Transverse colon (tissue), 4 donors: Measurements from ENCODE around the gene MPHOSPH9. TPM values are rescaled to one million over a fixed set of nuclear protein-coding genes. Genes with fewer than 3 reads are reported as not detected.

Source experiments
- DNase-seq: peaks from one replicate; pipeline ENCODE4 v3.0.0-alpha.2; 2019
- H3K27ac ChIP-seq, 4 donors: fragments of 200-600 bp; sonication (generic); 2 replicates each; pipeline ENCODE4 v1.5.1; 2016 to 2018; ENCODE audit warnings: inconsistent platforms in 4 of 4
- H3K27me3 ChIP-seq: fragments of 200-600 bp; sonication (generic); 2 replicates; pipeline ENCODE4 v1.5.1; 2017; ENCODE audit warnings: inconsistent platforms
- H3K36me3 ChIP-seq, 4 donors: fragments of 200-600 bp; sonication (generic); 2 replicates each; pipeline ENCODE4 v1.5.1; 2017 to 2019; ENCODE audit warnings: inconsistent platforms in 4 of 4
- H3K4me1 ChIP-seq, 4 donors: fragments of 200-600 bp; sonication (generic); 2 replicates each; pipeline ENCODE4 v1.5.1; 2017 to 2020; ENCODE audit warnings: inconsistent platforms in 4 of 4
- H3K4me3 ChIP-seq, 4 donors: fragments of 200-600 bp; sonication (generic); 1 replicate in 1 of 4; 2 replicates in 3 of 4; pipeline versions ENCODE4 v1.5.1 to v1.6.1; 2017 to 2019; ENCODE audit warnings: inconsistent platforms in 4 of 4
- H3K9me3 ChIP-seq, 2 donors: fragments of 200-600 bp; sonication (generic); 2 replicates each; pipeline ENCODE4 v1.5.1; 2017 to 2019; ENCODE audit warnings: inconsistent platforms in 2 of 2
- CTCF ChIP-seq, 5 experiments: fragments of 200-600 bp in 3 of 5; fragments of 450-650 bp in 2 of 5; sonication (generic) in 3 of 5; IDR thresholded peaks; 1 replicate in 2 of 5; 2 replicates in 3 of 5; pipeline ENCODE4 v1.5.1; 2016 to 2017; ENCODE audit warnings: antibody characterized with exemption in 5 of 5, inconsistent platforms in 3 of 5, mild to moderate bottlenecking in 2 of 5, moderate library complexity in 1 of 5
- EP300 ChIP-seq: sonication (generic); formaldehyde crosslinking; IDR thresholded peaks from one replicate; pipeline ENCODE4 v1.6.1; 2017; ENCODE audit warnings: antibody characterized with exemption, low read depth
- POLR2A ChIP-seq: fragments of 450-650 bp; IDR thresholded peaks from one replicate; pipeline ENCODE4 v1.6.1; 2016; ENCODE audit warnings: antibody characterized with exemption, mild to moderate bottlenecking, moderate library complexity
- POLR2AphosphoS5 ChIP-seq, 3 donors: sonication (generic); formaldehyde crosslinking; IDR thresholded peaks; one replicate each; pipeline ENCODE4 v1.6.1; 2016; ENCODE audit warnings: antibody characterized with exemption in 3 of 3
- WGBS, 2 donors: methylation state at CpG; one replicate each; pipeline ENCODE4 v1.1.5; 2018; ENCODE audit warnings: low coverage in 1 of 2; 5-methylcytosine and 5-hydroxymethylcytosine counted together
- in situ Hi-C, 4 donors: fragments of 200-750 bp; cut with MboI; loops; one replicate each; pipeline versions ENCODE4 v1.15.0 to v1.15.1; 2017; ENCODE audit warnings: low sequenced_read_pairs in 3 of 4, low pct_ligation_motif_present in 1 of 4, low pct_unique_long_range_greater_than_20kb in 1 of 4
- intact Hi-C: fragments of 100-400 bp; cut with DNase I; formaldehyde crosslinking; loops from one replicate; pipeline ENCODE4 v1.15.1; 2023; ENCODE audit warnings: low total_unique reads
- total RNA-seq, 4 donors: library from RNA; depleted of rRNA; stranded (reverse); fragments of >200 nt; gene quantifications; one replicate each; pipeline ENCODE4 v1.1.0, GENCODE V29; 2016

Gene MPHOSPH9
- total RNA-seq, 4 donors from 2014 or later, result 15.6 to 90.9 (median 40.7) TPM

DNA sequence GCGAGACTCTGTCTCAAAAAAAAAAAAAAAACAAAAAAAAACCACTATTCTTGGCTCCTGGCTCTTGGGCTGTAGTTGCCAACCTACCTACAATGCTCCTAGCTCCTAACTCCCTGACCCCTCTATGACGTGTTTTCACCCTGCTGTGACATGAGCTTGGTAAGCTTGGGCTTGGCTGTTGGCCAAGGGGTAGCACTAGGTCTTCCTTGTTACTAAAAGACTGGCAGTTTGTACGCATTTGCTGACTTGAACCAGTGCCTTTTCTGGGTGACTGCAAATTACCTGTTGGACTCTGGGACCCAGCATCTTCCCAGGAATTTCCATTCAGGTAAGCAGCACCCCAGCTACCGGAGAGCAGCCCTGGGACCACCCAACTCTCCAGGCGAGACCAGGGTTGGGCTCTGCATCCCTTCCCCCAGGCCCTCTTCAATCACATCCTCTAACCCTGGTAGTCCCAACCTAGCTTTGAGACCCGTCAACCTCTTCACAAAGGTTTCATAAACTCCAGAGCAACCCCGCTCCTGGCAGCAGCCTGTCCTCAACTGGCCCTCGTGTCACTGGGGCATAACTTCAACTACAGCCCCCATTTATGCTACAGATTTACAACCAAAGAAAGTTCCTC is 30.4 kb upstream of the MPHOSPH9 start:
- WGBS, 2 donors, result 40 to 86% methylated on average over 1 to 8 of the region's 8 CpGs
- Histone ChIP-seq H3K4me3 (no peak overlapping the region), H3K9me3 (no peaks in the 10 kb centered on the region), H3K36me3 (peaks cover 0 to 27% (median 9%) of the 10 kb centered on the region in 4 donors), H3K4me1 (peaks cover 0 to 3% (median 2%) of the 10 kb centered on the region in 4 donors), H3K27ac (no peak overlapping the region), H3K27me3 (no peaks in the 10 kb centered on the region)
- intact Hi-C loops (no loop called here), in situ Hi-C loops (loop anchor here in 1 of 4 donors (10.0 kb wide), 1 partner anchor 101 kb away; the partner anchor contains the start of gene SBNO1)
- TF ChIP-seq POLR2A (no peak), CTCF (IDR thresholded peaks at IDR 0.05) (no peak), POLR2AphosphoS5 (IDR thresholded peaks at IDR 0.05) (no peak), EP300 (no peak)
- DNase-seq, result no peak

DNA sequence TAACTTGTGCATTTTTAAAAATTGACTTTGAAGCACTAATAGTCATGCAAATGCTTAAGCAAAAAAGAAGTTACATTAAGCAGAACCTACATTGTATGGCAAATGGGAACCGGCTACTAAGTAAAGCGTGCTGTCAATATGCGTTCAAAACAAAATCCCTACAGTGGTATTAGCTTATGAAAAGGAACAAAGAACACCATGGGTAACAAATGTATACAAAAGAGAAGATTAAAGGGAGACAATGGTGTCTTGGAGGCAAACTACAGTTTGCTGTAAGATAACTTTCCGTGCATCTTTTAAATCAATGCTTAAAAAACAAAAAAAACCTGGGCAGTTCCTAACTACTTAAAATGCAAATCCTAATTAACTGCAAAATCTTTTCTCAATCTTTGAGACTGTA is 28.3 kb upstream of the MPHOSPH9 start:
- DNase-seq, result no peak
- TF ChIP-seq POLR2A (no peak), POLR2AphosphoS5 (IDR thresholded peaks at IDR 0.05) (no peak), CTCF (IDR thresholded peaks at IDR 0.05) (no peak), EP300 (no peak)
- no peaks in the 10 kb centered on the region for H3K27me3 ChIP-seq
- WGBS, 2 donors, result 94 to 95% methylated on average over 4 of the region's 4 CpGs
- in situ Hi-C loops (loop anchor here in 1 of 4 donors (10.0 kb wide), 1 partner anchor 104 kb away; the partner anchor contains the start of gene SBNO1), intact Hi-C loops (no loop called here)
- H3K36me3 ChIP-seq, result peaks cover 0 to 41% (median 11%) of the 10 kb centered on the region in 4 donors
- H3K9me3 ChIP-seq, result no peaks in the 10 kb centered on the region
- no peak overlapping the region for H3K27ac ChIP-seq
- H3K4me3 ChIP-seq, result no peak overlapping the region
- no peaks in the 10 kb centered on the region for H3K4me1 ChIP-seq

DNA sequence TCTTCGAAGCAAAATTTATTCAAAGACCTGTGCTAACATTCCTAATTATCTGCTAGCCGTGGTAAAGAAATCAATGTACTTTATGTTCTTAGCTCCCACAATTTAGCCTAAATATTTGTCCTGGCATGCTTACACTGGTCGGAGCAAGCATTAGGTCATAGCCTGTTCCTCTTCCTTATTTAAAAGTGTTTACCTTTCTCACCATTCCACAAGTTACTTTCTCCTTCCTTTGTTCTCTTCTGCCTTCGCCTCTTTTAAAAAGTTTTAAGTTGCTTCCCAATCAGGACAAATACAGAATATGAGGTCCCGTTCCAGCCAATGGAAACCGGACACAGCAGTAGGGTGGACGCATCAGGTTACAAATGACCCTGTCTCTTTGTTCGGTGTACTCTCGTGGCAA is 27.1 kb upstream of the MPHOSPH9 start:
- in situ Hi-C loops (loop anchor here in 1 of 4 donors (10.0 kb wide), 1 partner anchor 105 kb away; the partner anchor contains the start of gene SBNO1), intact Hi-C loops (no loop called here)
- no peaks in the 10 kb centered on the region for H3K27me3 ChIP-seq
- H3K27ac ChIP-seq, result no peak overlapping the region
- TF ChIP-seq EP300 (no peak), POLR2AphosphoS5 (IDR thresholded peaks at IDR 0.05) (no peak), POLR2A (no peak), CTCF (IDR thresholded peaks at IDR 0.05) (no peak)
- no peak for DNase-seq
- H3K4me3 ChIP-seq, result no peak overlapping the region
- no peaks in the 10 kb centered on the region for H3K9me3 ChIP-seq
- 68 to 74% methylated on average over 7 to 9 of the region's 9 CpGs for WGBS, 2 donors
- peaks cover 0 to 41% (median 16%) of the 10 kb centered on the region in 4 donors for H3K36me3 ChIP-seq
- H3K4me1 ChIP-seq, result no peaks in the 10 kb centered on the region

- WGBS, 2 donors, result 72% methylated on average over 4 of the region's 4 CpGs; no CpG with 5 or more reads in 1 of the 2 donors
- TF ChIP-seq POLR2AphosphoS5 (IDR thresholded peaks at IDR 0.05) (no peak), POLR2A (no peak), EP300 (no peak), CTCF (IDR thresholded peaks at IDR 0.05) (no peak)
- Histone ChIP-seq H3K27me3 (no peaks in the 10 kb centered on the region), H3K9me3 (no peaks in the 10 kb centered on the region), H3K4me1 (no peaks in the 10 kb centered on the region), H3K4me3 (no peak overlapping the region), H3K27ac (no peak overlapping the region), H3K36me3 (peaks cover 0 to 35% (median 16%) of the 10 kb centered on the region in 4 donors)
- in situ Hi-C loops (no loop called here), intact Hi-C loops (no loop called here)
- no peak for DNase-seq
Measured at GRCh38 chr12:123258593-123258992, 25.7 kb upstream of the MPHOSPH9 start.
